ENCODE measurements around the gene COL4A2.

COL4A2 gene

DNA sequence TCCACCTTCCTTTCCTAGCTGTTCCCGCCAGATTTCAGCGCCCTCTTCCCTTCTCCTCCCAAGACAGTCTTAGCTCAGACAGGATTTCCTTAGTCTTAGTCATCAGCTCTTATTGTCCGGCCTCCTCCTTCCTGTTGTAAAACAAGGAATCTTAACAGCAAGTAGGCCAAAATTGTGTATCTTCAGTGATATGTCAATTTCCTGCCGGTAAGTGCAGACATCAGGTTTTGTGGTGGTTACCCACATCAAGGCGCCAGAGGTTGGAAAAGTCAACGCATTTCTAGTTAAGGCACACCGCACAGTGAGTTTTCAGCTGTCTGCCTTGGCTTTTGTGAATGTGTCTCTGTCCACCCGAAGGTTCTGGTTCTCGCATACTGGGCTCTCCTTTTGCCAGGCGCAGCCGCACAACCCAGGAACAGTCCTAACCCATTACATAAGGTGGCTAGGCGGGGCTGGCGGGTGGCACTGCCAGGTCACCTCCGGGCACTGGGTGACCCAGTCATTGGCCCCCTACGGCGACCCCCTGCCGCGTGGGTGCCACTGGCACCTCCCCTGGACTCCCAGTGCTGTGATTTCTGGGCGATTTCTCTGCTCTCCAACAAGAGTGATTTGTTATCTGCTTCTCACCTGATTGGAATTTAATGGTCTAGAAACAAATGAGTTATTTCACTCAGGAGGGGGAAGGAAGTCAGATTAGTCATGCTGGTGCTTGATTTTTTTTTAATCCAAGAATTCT lies 12.9 kb downstream of the COL4A2 start (continued):
- no peak for TF ChIP-seq ZNF23 (tag by site-specific recombination; IDR thresholded peaks at IDR 0.05; ENCODE audit: borderline replicate concordance)
- no peak for TF ChIP-seq ZNF791 (tag by site-specific recombination; IDR thresholded peaks at IDR 0.05)
- TF ChIP-seq TRIM28 (IDR thresholded peaks at IDR 0.05; ENCODE audit: borderline replicate concordance, low read length) = no peak
- no peak for TF ChIP-seq ZNF132 (tag by site-specific recombination; IDR thresholded peaks at IDR 0.05; ENCODE audit: borderline replicate concordance)
- no peak for TF ChIP-seq ZNF701 (tag by site-specific recombination; IDR thresholded peaks at IDR 0.05)
- 0 out of 2 replicates have a peak, but pooled peaks have one; percentile 12 for TF ChIP-seq ZIC2 (tag by site-specific recombination; IDR thresholded peaks at IDR 0.05)
- peak; percentile 94 for TF ChIP-seq GLIS1 (tag by site-specific recombination; IDR thresholded peaks at IDR 0.05)
- no peak for TF ChIP-seq ZNF324 (tag by site-specific recombination; IDR thresholded peaks at IDR 0.05)
- no peak for TF ChIP-seq PRDM1 (tag by site-specific recombination; IDR thresholded peaks at IDR 0.05)
- 0 out of 2 replicates have a peak, but pooled peaks have one; percentile 35 for TF ChIP-seq ZNF423 (tag by site-specific recombination; IDR thresholded peaks at IDR 0.05)
- TF ChIP-seq ZNF660 (tag by site-specific recombination; IDR thresholded peaks at IDR 0.05) = no peak
- no peak for TF ChIP-seq YY2 (tag by site-specific recombination; IDR thresholded peaks at IDR 0.05)
- TF ChIP-seq ZNF830 (tag by site-specific recombination; IDR thresholded peaks at IDR 0.05; ENCODE audit: low read depth) = no peak
- no peak for TF ChIP-seq SETDB1 (IDR thresholded peaks at IDR 0.05; ENCODE audit: insufficient read length, low read length)
- peak; percentile 76 for TF ChIP-seq GLIS2 (tag by site-specific recombination; IDR thresholded peaks at IDR 0.05)
- TF ChIP-seq ZNF76 (tag by site-specific recombination; IDR thresholded peaks at IDR 0.05; ENCODE audit: borderline replicate concordance, low read depth) = no peak
- no peak for TF ChIP-seq ZNF416 (tag by site-specific recombination; IDR thresholded peaks at IDR 0.05)
- TF ChIP-seq, protein P1, sequence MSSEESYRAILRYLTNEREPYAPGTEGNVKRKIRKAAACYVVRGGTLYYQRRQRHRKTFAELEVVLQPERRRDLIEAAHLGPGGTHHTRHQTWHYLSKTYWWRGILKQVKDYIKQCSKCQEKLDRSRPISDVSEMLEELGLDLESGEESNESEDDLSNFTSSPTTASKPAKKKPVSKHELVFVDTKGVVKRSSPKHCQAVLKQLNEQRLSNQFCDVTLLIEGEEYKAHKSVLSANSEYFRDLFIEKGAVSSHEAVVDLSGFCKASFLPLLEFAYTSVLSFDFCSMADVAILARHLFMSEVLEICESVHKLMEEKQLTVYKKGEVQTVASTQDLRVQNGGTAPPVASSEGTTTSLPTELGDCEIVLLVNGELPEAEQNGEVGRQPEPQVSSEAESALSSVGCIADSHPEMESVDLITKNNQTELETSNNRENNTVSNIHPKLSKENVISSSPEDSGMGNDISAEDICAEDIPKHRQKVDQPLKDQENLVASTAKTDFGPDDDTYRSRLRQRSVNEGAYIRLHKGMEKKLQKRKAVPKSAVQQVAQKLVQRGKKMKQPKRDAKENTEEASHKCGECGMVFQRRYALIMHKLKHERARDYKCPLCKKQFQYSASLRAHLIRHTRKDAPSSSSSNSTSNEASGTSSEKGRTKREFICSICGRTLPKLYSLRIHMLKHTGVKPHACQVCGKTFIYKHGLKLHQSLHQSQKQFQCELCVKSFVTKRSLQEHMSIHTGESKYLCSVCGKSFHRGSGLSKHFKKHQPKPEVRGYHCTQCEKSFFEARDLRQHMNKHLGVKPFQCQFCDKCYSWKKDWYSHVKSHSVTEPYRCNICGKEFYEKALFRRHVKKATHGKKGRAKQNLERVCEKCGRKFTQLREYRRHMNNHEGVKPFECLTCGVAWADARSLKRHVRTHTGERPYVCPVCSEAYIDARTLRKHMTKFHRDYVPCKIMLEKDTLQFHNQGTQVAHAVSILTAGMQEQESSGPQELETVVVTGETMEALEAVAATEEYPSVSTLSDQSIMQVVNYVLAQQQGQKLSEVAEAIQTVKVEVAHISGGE (tag by site-specific recombination; conservative IDR thresholded peaks at IDR 0.05; ENCODE audit: low read depth) = no peak
- no peak for TF ChIP-seq ZNF354C (tag by site-specific recombination; IDR thresholded peaks at IDR 0.05; ENCODE audit: borderline replicate concordance, low read depth)
- no peak for TF ChIP-seq ZNF184 (tag by site-specific recombination; IDR thresholded peaks at IDR 0.05)
- peak; percentile 74; the same call in 1 of the 2 replicates for TF ChIP-seq GFI1B (tag by site-specific recombination; IDR thresholded peaks at IDR 0.05)
- no peak for TF ChIP-seq ZNF248 (tag by site-specific recombination; IDR thresholded peaks at IDR 0.05)
- no peak for TF ChIP-seq ZNF37A (tag by site-specific recombination; IDR thresholded peaks at IDR 0.05)
- TF ChIP-seq ZNF133 (tag by site-specific recombination; IDR thresholded peaks at IDR 0.05) = no peak
- TF ChIP-seq ZNF280C (tag by site-specific recombination; IDR thresholded peaks at IDR 0.05) = no peak
- no peak for TF ChIP-seq ZBTB1 (tag by site-specific recombination; IDR thresholded peaks at IDR 0.05)
- TF ChIP-seq ZNF366 (tag by site-specific recombination; conservative IDR thresholded peaks at IDR 0.05) = no peak
- TF ChIP-seq ZNF658 (tag by site-specific recombination; IDR thresholded peaks at IDR 0.05) = no peak
- TF ChIP-seq HIC1 (tag by site-specific recombination; IDR thresholded peaks at IDR 0.05) = peak; percentile 95
- TF ChIP-seq OSR2 (tag by site-specific recombination; IDR thresholded peaks at IDR 0.05) = peak; percentile 65
- TF ChIP-seq, protein P2, sequence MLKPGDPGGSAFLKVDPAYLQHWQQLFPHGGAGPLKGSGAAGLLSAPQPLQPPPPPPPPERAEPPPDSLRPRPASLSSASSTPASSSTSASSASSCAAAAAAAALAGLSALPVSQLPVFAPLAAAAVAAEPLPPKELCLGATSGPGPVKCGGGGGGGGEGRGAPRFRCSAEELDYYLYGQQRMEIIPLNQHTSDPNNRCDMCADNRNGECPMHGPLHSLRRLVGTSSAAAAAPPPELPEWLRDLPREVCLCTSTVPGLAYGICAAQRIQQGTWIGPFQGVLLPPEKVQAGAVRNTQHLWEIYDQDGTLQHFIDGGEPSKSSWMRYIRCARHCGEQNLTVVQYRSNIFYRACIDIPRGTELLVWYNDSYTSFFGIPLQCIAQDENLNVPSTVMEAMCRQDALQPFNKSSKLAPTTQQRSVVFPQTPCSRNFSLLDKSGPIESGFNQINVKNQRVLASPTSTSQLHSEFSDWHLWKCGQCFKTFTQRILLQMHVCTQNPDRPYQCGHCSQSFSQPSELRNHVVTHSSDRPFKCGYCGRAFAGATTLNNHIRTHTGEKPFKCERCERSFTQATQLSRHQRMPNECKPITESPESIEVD (tag by site-specific recombination; IDR thresholded peaks at IDR 0.05) = peak; percentile 45; the same call in 1 of the 2 replicates
